Right lobe of liver (tissue), 4 donors: ENCODE measurements around the gene CTSA.

Experiments used
- POLR2A ChIP-seq: fragments of 450-650 bp; IDR thresholded peaks from one replicate; pipeline ENCODE4 v1.6.1; 2017; ENCODE audit warnings: antibody characterized with exemption, mild to moderate bottlenecking
- TF ChIP-seq, protein P1 (sequence below), 4 donors: fragments of 200-600 bp in 3 of 4; fragments of 450-650 bp in 1 of 4; IDR thresholded peaks; one replicate each; pipeline versions ENCODE4 v1.5.1 to v1.8.0; 2016 to 2022; ENCODE audit warnings: antibody characterized with exemption in 4 of 4, mild to moderate bottlenecking in 2 of 4
- donor health status: DM: no; HTN: no; CAD: no.
- donor health status: DM: no; HTN: no; CAD: no.
- donor health status: DM: no; HTN: yes; CAD: no.

DNA sequence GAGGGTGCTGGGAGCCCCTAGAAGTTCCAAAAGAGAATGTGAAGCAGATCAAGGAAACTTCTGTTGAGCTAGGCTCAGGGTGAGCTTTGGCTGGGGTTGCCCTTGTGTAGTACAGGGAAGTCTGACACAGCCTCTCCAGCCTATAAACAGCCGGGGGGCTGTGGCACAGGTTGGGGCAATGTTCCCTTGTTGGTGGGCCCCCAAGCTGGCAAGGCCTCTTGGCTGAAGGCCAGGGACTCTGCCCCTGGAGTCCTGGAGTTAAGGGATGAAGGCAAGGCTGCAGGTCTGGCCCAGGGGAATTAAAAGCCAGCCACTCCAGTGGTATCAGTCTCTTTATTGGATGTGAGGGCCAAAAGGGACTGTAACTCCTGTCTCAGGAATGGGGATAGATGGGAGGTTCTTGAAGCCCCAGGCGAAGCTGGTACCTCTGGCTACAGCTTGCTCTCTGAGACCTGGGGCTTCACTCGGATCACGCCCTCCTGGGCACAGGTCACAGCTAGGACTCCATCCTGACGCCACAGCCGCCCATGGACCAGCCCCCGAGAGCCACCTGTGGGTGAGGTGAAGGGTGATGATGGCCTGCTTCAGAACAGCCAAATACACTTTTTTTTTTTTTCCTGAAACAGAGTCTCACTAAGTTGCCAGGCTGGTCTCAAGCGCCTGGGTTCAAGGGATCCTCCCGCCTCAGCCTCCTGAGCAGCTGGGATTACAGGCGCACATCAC lies 49.6 kb upstream of the CTSA start:
- TF ChIP-seq, protein P1, sequence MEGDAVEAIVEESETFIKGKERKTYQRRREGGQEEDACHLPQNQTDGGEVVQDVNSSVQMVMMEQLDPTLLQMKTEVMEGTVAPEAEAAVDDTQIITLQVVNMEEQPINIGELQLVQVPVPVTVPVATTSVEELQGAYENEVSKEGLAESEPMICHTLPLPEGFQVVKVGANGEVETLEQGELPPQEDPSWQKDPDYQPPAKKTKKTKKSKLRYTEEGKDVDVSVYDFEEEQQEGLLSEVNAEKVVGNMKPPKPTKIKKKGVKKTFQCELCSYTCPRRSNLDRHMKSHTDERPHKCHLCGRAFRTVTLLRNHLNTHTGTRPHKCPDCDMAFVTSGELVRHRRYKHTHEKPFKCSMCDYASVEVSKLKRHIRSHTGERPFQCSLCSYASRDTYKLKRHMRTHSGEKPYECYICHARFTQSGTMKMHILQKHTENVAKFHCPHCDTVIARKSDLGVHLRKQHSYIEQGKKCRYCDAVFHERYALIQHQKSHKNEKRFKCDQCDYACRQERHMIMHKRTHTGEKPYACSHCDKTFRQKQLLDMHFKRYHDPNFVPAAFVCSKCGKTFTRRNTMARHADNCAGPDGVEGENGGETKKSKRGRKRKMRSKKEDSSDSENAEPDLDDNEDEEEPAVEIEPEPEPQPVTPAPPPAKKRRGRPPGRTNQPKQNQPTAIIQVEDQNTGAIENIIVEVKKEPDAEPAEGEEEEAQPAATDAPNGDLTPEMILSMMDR (IDR thresholded peaks at IDR 0.05), result no peak
- TF ChIP-seq POLR2A, result no peak
